Upper lobe of left lung (tissue), 4 donors: ENCODE data around the gene ROCK2.

Experiments used
- POLR2A ChIP-seq, 4 donors: fragments of 450-650 bp; IDR thresholded peaks; one replicate each; pipeline ENCODE4 v1.5.1; 2016 to 2017; ENCODE audit warnings: antibody characterized with exemption in 4 of 4, mild to moderate bottlenecking in 2 of 4
- POLR2AphosphoS5 ChIP-seq, 2 donors: sonication (generic); formaldehyde crosslinking; IDR thresholded peaks; one replicate each; pipeline ENCODE4 v1.5.1; 2017; ENCODE audit warnings: antibody characterized with exemption in 2 of 2
- TF ChIP-seq, protein P1 (sequence below), 6 experiments: fragments of 450-650 bp in 4 of 6; fragments of 200-600 bp in 2 of 6; sonication (generic) in 2 of 6; IDR thresholded peaks; one replicate each; pipeline ENCODE4 v1.5.1; 2016 to 2019; ENCODE audit warnings: antibody characterized with exemption in 6 of 6

DNA sequence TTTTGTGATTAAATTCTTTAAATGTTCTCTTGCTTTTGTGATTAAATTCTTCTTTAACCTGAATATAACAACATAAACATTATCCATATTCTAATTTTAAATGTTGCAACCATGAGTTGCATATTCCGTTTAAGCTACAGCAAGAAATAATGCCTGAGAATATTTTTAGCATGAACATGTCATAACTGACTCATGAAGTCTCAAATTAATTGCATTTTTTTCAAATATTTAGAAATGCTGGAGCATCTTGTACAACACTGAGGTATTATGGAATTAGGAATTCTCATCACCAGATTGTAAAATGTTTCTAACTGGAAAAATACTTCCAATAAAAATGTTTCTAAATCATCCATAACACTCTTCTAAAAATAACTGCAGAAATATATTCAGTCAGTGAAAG is 14.7 kb downstream of the ROCK2 start:
- TF ChIP-seq POLR2A (IDR thresholded peaks at IDR 0.05) (no peak), POLR2AphosphoS5 (IDR thresholded peaks at IDR 0.05) (no peak)
- TF ChIP-seq, protein P1, sequence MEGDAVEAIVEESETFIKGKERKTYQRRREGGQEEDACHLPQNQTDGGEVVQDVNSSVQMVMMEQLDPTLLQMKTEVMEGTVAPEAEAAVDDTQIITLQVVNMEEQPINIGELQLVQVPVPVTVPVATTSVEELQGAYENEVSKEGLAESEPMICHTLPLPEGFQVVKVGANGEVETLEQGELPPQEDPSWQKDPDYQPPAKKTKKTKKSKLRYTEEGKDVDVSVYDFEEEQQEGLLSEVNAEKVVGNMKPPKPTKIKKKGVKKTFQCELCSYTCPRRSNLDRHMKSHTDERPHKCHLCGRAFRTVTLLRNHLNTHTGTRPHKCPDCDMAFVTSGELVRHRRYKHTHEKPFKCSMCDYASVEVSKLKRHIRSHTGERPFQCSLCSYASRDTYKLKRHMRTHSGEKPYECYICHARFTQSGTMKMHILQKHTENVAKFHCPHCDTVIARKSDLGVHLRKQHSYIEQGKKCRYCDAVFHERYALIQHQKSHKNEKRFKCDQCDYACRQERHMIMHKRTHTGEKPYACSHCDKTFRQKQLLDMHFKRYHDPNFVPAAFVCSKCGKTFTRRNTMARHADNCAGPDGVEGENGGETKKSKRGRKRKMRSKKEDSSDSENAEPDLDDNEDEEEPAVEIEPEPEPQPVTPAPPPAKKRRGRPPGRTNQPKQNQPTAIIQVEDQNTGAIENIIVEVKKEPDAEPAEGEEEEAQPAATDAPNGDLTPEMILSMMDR (IDR thresholded peaks at IDR 0.05) = no peak
